ENCODE measurements around the gene RBP5.
"Not testable (repeated sequence)": the region's sequence is repeated elsewhere in the genome, so short reads cannot be mapped to it uniquely, and the experiment has no call there.

The RBP5 gene

GRCh38 chr12:7108003-7108795 lies 20.5 kb downstream of the RBP5 start:
- peak; percentile 70 for DNase-seq
- H2BK15ac ChIP-seq (ENCODE audit: low read depth, poor library complexity, severe bottlenecking): peak overlapping the region; percentile 55
- peak overlapping the region; percentile 64 to 76 for H3K4ac ChIP-seq (ENCODE audit: low read depth in 1 of 2, low read length in 2 of 2)

GRCh38 chr12:7107636-7108002 lies 21.1 kb downstream of the RBP5 start:
- H2BK15ac ChIP-seq (ENCODE audit: low read depth, poor library complexity, severe bottlenecking): peak overlapping the region; percentile 55
- H3K4me3 ChIP-seq (ENCODE audit: insufficient read depth in 1 of 2, low read depth in 1 of 2, low read length in 2 of 2): peak overlapping the region; percentile 66 to 87
- H3K36me3 ChIP-seq (ENCODE audit: control insufficient read depth in 1 of 2, insufficient read depth in 2 of 2, low read depth in 1 of 2, low read length in 2 of 2): peaks cover 6 to 37% of the 10 kb centered on the region in 2 experiments
- H2BK12ac ChIP-seq (ENCODE audit: low read length in 2 of 2): peak overlapping the region in 1 of 2 experiments; percentile 70
- H2AFZ ChIP-seq (ENCODE audit: low read depth, low read length): no peak overlapping the region
- H2BK5ac ChIP-seq (ENCODE audit: low read depth, low read length, poor library complexity, severe bottlenecking): no peak overlapping the region
- peak overlapping the region; percentile 90 for H3K9ac ChIP-seq (ENCODE audit: low read length)
- H3K4ac ChIP-seq (ENCODE audit: low read depth in 1 of 2, low read length in 2 of 2): peak overlapping the region in 1 of 2 experiments; percentile 64
- no peak for DNase-seq
- peak overlapping the region; percentile 55 to 92 for H3K18ac ChIP-seq (ENCODE audit: low read depth in 1 of 2, low read length in 2 of 2)
- WGBS: 88% methylated on average over 3 of the region's 3 CpGs
- peaks cover 20% of the 10 kb centered on the region for H3K79me1 ChIP-seq (replicated peaks; ENCODE audit: low read length, poor library complexity, severe bottlenecking)
- no peaks in the 10 kb centered on the region for H3K27me3 ChIP-seq (ENCODE audit: control insufficient read depth in 1 of 2, insufficient read depth in 1 of 2, low read length in 2 of 2)
- peak overlapping the region; percentile 66 for H2AK5ac ChIP-seq (ENCODE audit: low read length, severe bottlenecking)
- peak overlapping the region in 1 of 2 experiments; percentile 43 for H3K23ac ChIP-seq (ENCODE audit: low read length in 2 of 2)
- H4K91ac ChIP-seq (ENCODE audit: low read length): peak overlapping the region; percentile 91
- H3K9me3 ChIP-seq (ENCODE audit: control insufficient read depth, low read length): peaks cover 3% of the 10 kb centered on the region
- peak overlapping the region; percentile 79 for H3K4me2 ChIP-seq (ENCODE audit: low read length, poor library complexity, severe bottlenecking)
- peak overlapping the region; percentile 79 for H3K27ac ChIP-seq (ENCODE audit: low read length, poor library complexity, severe bottlenecking)
- H3K4me1 ChIP-seq (ENCODE audit: control insufficient read depth, insufficient read depth, low read depth, low read length): peaks cover 10% of the 10 kb centered on the region
- peak overlapping the region; percentile 65 for H2BK120ac ChIP-seq (ENCODE audit: low read depth, low read length)
- no peak overlapping the region for H3K14ac ChIP-seq (ENCODE audit: low read length in 2 of 2)
- H4K8ac ChIP-seq (ENCODE audit: low read length): peak overlapping the region; percentile 74

More at GRCh38 chr12:7108003-7108795, 20.5 kb downstream of the RBP5 start:
- Histone ChIP-seq H3K18ac (ENCODE audit: low read depth in 1 of 2, low read length in 2 of 2) (peak overlapping the region; percentile 55 to 92), H2BK12ac (ENCODE audit: low read length in 2 of 2) (peak overlapping the region in 1 of 2 experiments; percentile 70), H2AK5ac (ENCODE audit: low read length, severe bottlenecking) (peak overlapping the region; percentile 71), H4K8ac (ENCODE audit: low read length) (peak overlapping the region; percentile 74), H3K4me1 (ENCODE audit: control insufficient read depth, insufficient read depth, low read depth, low read length) (peaks cover 10% of the 10 kb centered on the region), H3K14ac (ENCODE audit: low read length in 2 of 2) (peak overlapping the region in 1 of 2 experiments; percentile 92), H3K36me3 (ENCODE audit: control insufficient read depth in 1 of 2, insufficient read depth in 2 of 2, low read depth in 1 of 2, low read length in 2 of 2) (peaks cover 6 to 31% of the 10 kb centered on the region in 2 experiments), H2AFZ (ENCODE audit: low read depth, low read length) (peak overlapping the region; percentile 55), H3K23ac (ENCODE audit: low read length in 2 of 2) (peak overlapping the region in 1 of 2 experiments; percentile 89), H3K27ac (ENCODE audit: low read length, poor library complexity, severe bottlenecking) (peak overlapping the region; percentile 79), H2BK5ac (ENCODE audit: low read depth, low read length, poor library complexity, severe bottlenecking) (no peak overlapping the region), H4K91ac (ENCODE audit: low read length) (peak overlapping the region; percentile 91), H2BK120ac (ENCODE audit: low read depth, low read length) (peak overlapping the region; percentile 65), H3K9me3 (ENCODE audit: control insufficient read depth, low read length) (peaks cover 3% of the 10 kb centered on the region), H3K9ac (ENCODE audit: low read length) (peak overlapping the region; percentile 90), H3K27me3 (ENCODE audit: control insufficient read depth in 1 of 2, insufficient read depth in 1 of 2, low read length in 2 of 2) (no peaks in the 10 kb centered on the region), H3K4me3 (ENCODE audit: insufficient read depth in 1 of 2, low read depth in 1 of 2, low read length in 2 of 2) (peak overlapping the region; percentile 66 to 87), H3K79me1 (replicated peaks; ENCODE audit: low read length, poor library complexity, severe bottlenecking) (peaks cover 20% of the 10 kb centered on the region), H3K4me2 (ENCODE audit: low read length, poor library complexity, severe bottlenecking) (peak overlapping the region; percentile 79)
- 33% methylated on average over 24 of the region's 30 CpGs for WGBS

GRCh38 chr12:7107181-7107580 lies 21.5 kb downstream of the RBP5 start:
- H3K4me2 ChIP-seq (ENCODE audit: low read length, poor library complexity, severe bottlenecking); H3K18ac ChIP-seq (ENCODE audit: low read depth in 1 of 2, low read length in 2 of 2); H3K23ac ChIP-seq (ENCODE audit: low read length in 2 of 2); H2BK120ac ChIP-seq (ENCODE audit: low read depth, low read length); H3K27me3 ChIP-seq (ENCODE audit: control insufficient read depth in 1 of 2, insufficient read depth in 1 of 2, low read length in 2 of 2); H3K14ac ChIP-seq (ENCODE audit: low read length in 2 of 2); H2AFZ ChIP-seq (ENCODE audit: low read depth, low read length); H2BK15ac ChIP-seq (ENCODE audit: low read depth, poor library complexity, severe bottlenecking); H4K91ac ChIP-seq (ENCODE audit: low read length); H3K4ac ChIP-seq (ENCODE audit: low read depth in 1 of 2, low read length in 2 of 2); H3K9me3 ChIP-seq (ENCODE audit: control insufficient read depth, low read length); H3K27ac ChIP-seq (ENCODE audit: low read length, poor library complexity, severe bottlenecking); H4K8ac ChIP-seq (ENCODE audit: low read length); H2BK12ac ChIP-seq (ENCODE audit: low read length in 2 of 2); H2BK5ac ChIP-seq (ENCODE audit: low read depth, low read length, poor library complexity, severe bottlenecking); H2AK5ac ChIP-seq (ENCODE audit: low read length, severe bottlenecking); DNase-seq: not testable (repeated sequence)
- peaks cover 10% of the 10 kb centered on the region for H3K4me1 ChIP-seq (ENCODE audit: control insufficient read depth, insufficient read depth, low read depth, low read length)
- peaks cover 24% of the 10 kb centered on the region for H3K79me1 ChIP-seq (replicated peaks; ENCODE audit: low read length, poor library complexity, severe bottlenecking)
- H3K9ac ChIP-seq (ENCODE audit: low read length): peak overlapping the region; percentile 90
- peaks cover 6 to 37% of the 10 kb centered on the region in 2 experiments for H3K36me3 ChIP-seq (ENCODE audit: control insufficient read depth in 1 of 2, insufficient read depth in 2 of 2, low read depth in 1 of 2, low read length in 2 of 2)
- 100% methylated on average over 3 of the region's 5 CpGs for WGBS
- peak overlapping the region in 1 of 2 experiments; percentile 87 for H3K4me3 ChIP-seq (ENCODE audit: insufficient read depth in 1 of 2, low read depth in 1 of 2, low read length in 2 of 2)

GRCh38 chr12:7106082-7106481 lies 22.6 kb downstream of the RBP5 start:
- Histone ChIP-seq H3K18ac (ENCODE audit: low read depth in 1 of 2, low read length in 2 of 2) (no peak overlapping the region), H3K23ac (ENCODE audit: low read length in 2 of 2) (no peak overlapping the region), H3K27ac (ENCODE audit: low read length, poor library complexity, severe bottlenecking) (no peak overlapping the region), H3K9ac (ENCODE audit: low read length) (no peak overlapping the region), H2AK5ac (ENCODE audit: low read length, severe bottlenecking) (no peak overlapping the region), H3K14ac (ENCODE audit: low read length in 2 of 2) (no peak overlapping the region), H3K4ac (ENCODE audit: low read depth in 1 of 2, low read length in 2 of 2) (no peak overlapping the region), H2AFZ (ENCODE audit: low read depth, low read length) (no peak overlapping the region), H3K4me3 (ENCODE audit: insufficient read depth in 1 of 2, low read depth in 1 of 2, low read length in 2 of 2) (peak overlapping the region in 1 of 2 experiments; percentile 39), H4K91ac (ENCODE audit: low read length) (no peak overlapping the region), H3K4me1 (ENCODE audit: control insufficient read depth, insufficient read depth, low read depth, low read length) (peaks cover 15% of the 10 kb centered on the region), H3K9me3 (ENCODE audit: control insufficient read depth, low read length) (peaks cover 3% of the 10 kb centered on the region), H2BK12ac (ENCODE audit: low read length in 2 of 2) (no peak overlapping the region), H3K79me1 (replicated peaks; ENCODE audit: low read length, poor library complexity, severe bottlenecking) (peaks cover 30% of the 10 kb centered on the region), H3K4me2 (ENCODE audit: low read length, poor library complexity, severe bottlenecking) (no peak overlapping the region), H4K8ac (ENCODE audit: low read length) (no peak overlapping the region), H2BK5ac (ENCODE audit: low read depth, low read length, poor library complexity, severe bottlenecking) (no peak overlapping the region), H3K36me3 (ENCODE audit: control insufficient read depth in 1 of 2, insufficient read depth in 2 of 2, low read depth in 1 of 2, low read length in 2 of 2) (peaks cover 12 to 37% of the 10 kb centered on the region in 2 experiments), H2BK15ac (ENCODE audit: low read depth, poor library complexity, severe bottlenecking) (no peak overlapping the region), H2BK120ac (ENCODE audit: low read depth, low read length) (no peak overlapping the region), H3K27me3 (ENCODE audit: control insufficient read depth in 1 of 2, insufficient read depth in 1 of 2, low read length in 2 of 2) (no peaks in the 10 kb centered on the region)
- WGBS: no CpG with 5 or more reads among the region's 1 CpG
- DNase-seq: no peak

All from mesenchymal stem cell (in vitro differentiated cells and primary cell).